Mammary epithelial cell (primary cell): ENCODE data around the gene PI4KB.

Experiments used
- CTCF ChIP-seq, 2 donors: IDR thresholded peaks in 1 of 2; conservative IDR thresholded peaks in 1 of 2; 2 replicates each; pipeline ENCODE4 v1.5.1; 2011 to 2012; ENCODE audit warnings: inconsistent platforms in 2 of 2, low read length in 2 of 2, mild to moderate bottlenecking in 2 of 2, control low read depth in 1 of 2, low read depth in 1 of 2; ENCODE audit not compliant: insufficient read depth in 1 of 2; ENCODE audit errors: extremely low read depth in 1 of 2
- EZH2 ChIP-seq: IDR thresholded peaks from 2 replicates; pipeline ENCODE4 v1.6.1; 2012; ENCODE audit warnings: low read length, inconsistent platforms, borderline replicate concordance

- TF ChIP-seq CTCF (conservative IDR thresholded peaks at IDR 0.05 in 1 of 2, IDR thresholded peaks at IDR 0.05 in 1 of 2; ENCODE audit: extremely low read depth in 1 of 2, insufficient read depth in 1 of 2, low read depth in 1 of 2, low read length in 2 of 2) = no peak
- TF ChIP-seq EZH2 = no peak
Measured at GRCh38 chr1:151267760-151268159, 59.5 kb downstream of the PI4KB start.
